OCI-LY1 (cell line): ENCODE results near the gene PRRC1.

Experiments
- H2AFZ ChIP-seq: fragments of 200-600 bp; sonication (generic), shearing (Covaris generic); 2 replicates; pipeline ENCODE4 v1.6.0; 2014; ENCODE audit warnings: antibody characterized with exemption, mild to moderate bottlenecking, low read length
- H3F3A ChIP-seq: fragments of 200-600 bp; sonication (generic), shearing (Covaris generic); 2 replicates; pipeline ENCODE4 v1.6.0; 2014; ENCODE audit warnings: mild to moderate bottlenecking, antibody characterized with exemption, low read length, moderate library complexity; ENCODE audit not compliant: insufficient read depth
- H3K27ac ChIP-seq: fragments of 200-600 bp; sonication (generic); 2 replicates; pipeline ENCODE4 v1.5.1; 2014; ENCODE audit warnings: low read length, mixed run types, mild to moderate bottlenecking, low read depth; ENCODE audit not compliant: poor library complexity, severe bottlenecking
- H3K27me3 ChIP-seq: fragments of 200-600 bp; sonication (generic); 2 replicates; pipeline ENCODE4 v1.6.0; 2014; ENCODE audit warnings: antibody characterized with exemption, mild to moderate bottlenecking, low read length, moderate library complexity; ENCODE audit not compliant: insufficient read depth
- H3K36me3 ChIP-seq: fragments of 200-600 bp; sonication (generic); 2 replicates; pipeline ENCODE4 v1.6.1; 2014; ENCODE audit warnings: mild to moderate bottlenecking, antibody characterized with exemption, low read length, moderate library complexity, mixed read lengths; ENCODE audit not compliant: insufficient read depth
- H3K4me1 ChIP-seq: fragments of 200-600 bp; sonication (generic); 2 replicates; pipeline ENCODE4 v1.5.1; 2014; ENCODE audit warnings: mild to moderate bottlenecking, low read length, moderate library complexity; ENCODE audit not compliant: insufficient read depth, severe bottlenecking
- H3K4me2 ChIP-seq: fragments of 200-600 bp; sonication (generic), shearing (Covaris generic); 2 replicates; pipeline ENCODE4 v1.6.1; 2014; ENCODE audit warnings: low read length
- H3K4me3 ChIP-seq: fragments of 200-600 bp; sonication (generic); 2 replicates; pipeline ENCODE4 v1.5.1; 2014; ENCODE audit warnings: low read length, low read depth, mild to moderate bottlenecking, mixed read lengths; ENCODE audit not compliant: poor library complexity, severe bottlenecking
- H3K79me2 ChIP-seq: fragments of 200-600 bp; shearing (Covaris generic); 2 replicates; pipeline ENCODE4 v1.6.1; 2016; ENCODE audit warnings: mixed run types, low read length, mixed read lengths; ENCODE audit not compliant: insufficient read depth
- H3K9ac ChIP-seq: fragments of 200-600 bp; sonication (generic), shearing (Covaris generic); 2 replicates; pipeline ENCODE4 v1.6.1; 2014; ENCODE audit warnings: mild to moderate bottlenecking, low read length, mixed read lengths
- H3K9me2 ChIP-seq: fragments of 200-600 bp; sonication (generic), shearing (Covaris generic); 2 replicates; pipeline ENCODE4 v1.6.1; 2014; ENCODE audit warnings: low read depth, mild to moderate bottlenecking, low read length, mixed read lengths
- H3K9me3 ChIP-seq: fragments of 200-600 bp; shearing (Covaris generic); 2 replicates; pipeline ENCODE4 v1.6.1; 2014; ENCODE audit warnings: low read length, mixed read lengths
- H4K20me1 ChIP-seq: fragments of 200-600 bp; sonication (generic), shearing (Covaris generic); 2 replicates; pipeline ENCODE4 v1.6.0; 2016; ENCODE audit warnings: mild to moderate bottlenecking, low read length; ENCODE audit not compliant: insufficient read depth
- CTCF ChIP-seq: fragments of 200-600 bp; sonication (generic), shearing (Covaris generic); IDR thresholded peaks from 2 replicates; pipeline ENCODE4 v1.5.1; 2017; ENCODE audit warnings: mild to moderate bottlenecking, antibody characterized with exemption, low read length, moderate library complexity, mixed read lengths
- EZH2 ChIP-seq: fragments of 200-600 bp; sonication (generic), shearing (Covaris generic); IDR thresholded peaks from 2 replicates; pipeline ENCODE4 v1.8.0; 2017; ENCODE audit warnings: borderline replicate concordance, mixed run types, mild to moderate bottlenecking, antibody characterized with exemption, low read length, moderate library complexity, mixed read lengths

Gene PRRC1

DNA sequence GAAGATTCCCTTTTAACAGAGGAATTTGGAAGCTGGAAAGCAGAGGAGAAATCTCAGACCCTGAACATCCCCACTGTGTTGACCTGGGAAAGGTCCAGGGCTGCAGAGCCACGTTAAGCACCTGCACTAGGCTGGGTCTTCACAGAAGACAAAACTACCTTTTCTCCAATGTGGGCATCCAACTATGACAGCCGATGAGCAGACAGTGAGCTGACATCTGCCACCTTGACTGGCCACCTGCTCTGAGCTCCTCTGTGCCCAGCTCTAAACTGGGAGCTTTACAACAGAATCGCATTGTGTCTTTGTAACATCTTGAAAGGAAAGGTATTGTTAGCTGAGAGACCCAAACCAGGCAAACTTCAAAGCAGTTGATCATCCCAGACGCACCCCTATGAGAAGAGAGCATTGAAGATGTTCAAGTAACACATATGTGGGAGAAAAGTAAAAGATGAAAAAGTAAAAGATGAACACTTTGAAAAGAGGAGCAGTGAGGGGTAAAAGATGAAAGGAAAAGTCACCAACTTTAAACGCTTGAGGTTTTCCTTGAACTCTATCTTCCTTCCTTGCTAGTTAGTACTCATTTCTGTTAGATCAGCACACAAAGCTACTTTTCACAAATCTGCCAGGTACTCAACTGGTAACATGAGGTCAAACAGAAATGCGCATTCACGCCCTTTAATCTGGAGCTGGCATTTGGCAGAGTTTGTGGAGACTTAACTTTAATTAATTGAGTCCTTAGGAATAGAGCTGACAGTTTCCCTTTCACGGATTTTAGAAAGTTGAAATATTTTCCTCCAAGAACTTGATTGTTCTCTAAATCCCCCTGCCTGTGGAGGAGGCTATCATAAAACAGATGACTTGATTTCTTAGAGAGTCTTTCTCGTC lies 78.3 kb downstream of the PRRC1 start:
- Histone ChIP-seq H3K79me2 (no peaks in the 10 kb centered on the region), H3K27me3 (no peaks in the 10 kb centered on the region), H3K27ac (peak overlapping the region; percentile 93), H3K9me2 (no peaks in the 10 kb centered on the region), H3K9ac (peak overlapping the region; percentile 24; the same call in 1 of the 2 replicates), H4K20me1 (no peaks in the 10 kb centered on the region), H3K9me3 (no peaks in the 10 kb centered on the region), H3K4me3 (no peak overlapping the region), H3K4me1 (peaks cover 85% of the 10 kb centered on the region), H3K4me2 (peak overlapping the region; percentile 4; the same call in 1 of the 2 replicates), H2AFZ (no peak overlapping the region), H3K36me3 (no peaks in the 10 kb centered on the region), H3F3A (no peaks in the 10 kb centered on the region)
- no peak for TF ChIP-seq CTCF
- no peak for TF ChIP-seq EZH2

DNA sequence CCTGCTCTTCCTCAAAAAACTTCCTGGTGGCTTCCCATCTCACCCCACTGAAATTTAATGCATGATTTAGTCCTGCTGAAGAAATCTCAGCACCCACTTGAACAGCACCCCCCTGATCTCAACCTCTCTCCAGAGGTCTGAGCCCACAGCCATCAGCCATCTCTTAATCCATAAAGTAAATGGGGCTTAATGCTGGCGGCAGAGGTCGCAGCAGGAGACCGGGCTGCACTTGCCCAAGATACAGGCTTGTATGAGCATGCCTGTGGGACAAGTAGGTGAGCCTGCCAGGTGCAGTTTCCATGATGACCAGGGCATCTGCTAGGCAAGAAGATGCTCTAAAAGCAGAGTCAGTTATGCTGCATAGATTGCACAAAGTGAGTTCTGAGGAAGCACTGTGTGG lies 79.1 kb downstream of the PRRC1 start:
- no peak overlapping the region for H2AFZ ChIP-seq
- no peaks in the 10 kb centered on the region for H3K79me2 ChIP-seq
- no peak overlapping the region for H3K4me2 ChIP-seq
- H3K27me3 ChIP-seq, result no peaks in the 10 kb centered on the region
- no peak for TF ChIP-seq CTCF
- TF ChIP-seq EZH2, result no peak
- no peaks in the 10 kb centered on the region for H3K36me3 ChIP-seq
- no peak overlapping the region for H3K4me3 ChIP-seq
- no peak overlapping the region for H3K9ac ChIP-seq
- peak overlapping the region; percentile 93 for H3K27ac ChIP-seq
- H4K20me1 ChIP-seq, result no peaks in the 10 kb centered on the region
- no peaks in the 10 kb centered on the region for H3K9me3 ChIP-seq
- peaks cover 87% of the 10 kb centered on the region for H3K4me1 ChIP-seq
- no peaks in the 10 kb centered on the region for H3F3A ChIP-seq
- no peaks in the 10 kb centered on the region for H3K9me2 ChIP-seq

DNA sequence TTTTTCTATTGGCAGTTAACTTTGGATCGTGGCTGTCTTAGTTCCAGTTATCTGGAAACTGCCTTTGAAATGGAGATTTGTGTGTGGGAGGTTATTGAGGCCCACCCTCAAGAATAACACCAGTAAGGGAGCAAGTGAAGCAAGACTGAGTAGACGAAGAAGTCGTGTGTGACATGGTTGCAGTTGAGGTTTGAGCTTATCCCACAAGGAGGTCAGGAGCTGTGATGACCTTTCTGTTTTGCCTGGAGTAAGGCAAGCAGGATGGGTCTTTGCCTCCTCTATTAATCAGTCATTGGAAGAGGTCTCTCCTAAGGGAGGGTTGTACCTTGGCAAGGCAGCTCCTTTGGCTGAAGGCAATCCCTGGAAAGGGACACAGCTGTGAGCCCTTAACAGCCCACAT lies 81.9 kb downstream of the PRRC1 start:
- H3K9me2 ChIP-seq, result no peaks in the 10 kb centered on the region
- no peaks in the 10 kb centered on the region for H4K20me1 ChIP-seq
- H3F3A ChIP-seq, result no peaks in the 10 kb centered on the region
- H3K9me3 ChIP-seq, result no peaks in the 10 kb centered on the region
- TF ChIP-seq CTCF, result no peak
- TF ChIP-seq EZH2, result no peak
- H3K79me2 ChIP-seq, result no peaks in the 10 kb centered on the region
- H2AFZ ChIP-seq, result no peak overlapping the region
- no peak overlapping the region for H3K4me2 ChIP-seq
- no peaks in the 10 kb centered on the region for H3K27me3 ChIP-seq
- no peak overlapping the region for H3K9ac ChIP-seq
- H3K4me3 ChIP-seq, result no peak overlapping the region
- H3K4me1 ChIP-seq, result peaks cover 98% of the 10 kb centered on the region
- H3K27ac ChIP-seq, result no peak overlapping the region
- H3K36me3 ChIP-seq, result no peaks in the 10 kb centered on the region
